H1 (cell line): ENCODE data around the gene RPL21. TPM values are rescaled to one million over a fixed set of nuclear protein-coding genes. Genes with fewer than 3 reads are reported as not detected.

ENCODE experiments used
- CTCF ChIA-PET: fragments of 300-600 bp; sonication (Branson Sonifier 250); formaldehyde crosslinking; loops from one replicate; lab custom pipeline; 2021; ENCODE audit not compliant: partially characterized antibody; lab: Charles Lee
- POLR2A ChIA-PET: fragments of 300-600 bp; sonication (Branson Sonifier 250); formaldehyde crosslinking; loops from one replicate; lab custom pipeline; 2021; ENCODE audit warnings: inconsistent platforms; ENCODE audit not compliant: partially characterized antibody; lab: Charles Lee
- DNase-seq, 2 experiments: peaks; one replicate each; pipeline versions ENCODE4 v3.0.0 to v3.0.0-alpha.2; 2010 to 2022; ENCODE audit warnings: low spot score in 2 of 2, low read depth in 1 of 2, mixed read lengths in 1 of 2
- FAIRE-seq: peaks from 2 replicates; lab custom pipeline; 2011; peaks lifted over from hg19 to GRCh38; lab: Jason Lieb, UNC
- H2AFZ ChIP-seq: 2 replicates; pipeline ENCODE4 v1.8.1; 2012; ENCODE audit warnings: low read length, inconsistent platforms
- H2AK5ac ChIP-seq: 2 replicates; pipeline ENCODE4 v1.6.1; 2013; ENCODE audit warnings: low read depth, low read length
- H2BK120ac ChIP-seq: replicated peaks from 2 replicates; pipeline ENCODE3; 2013; ENCODE audit warnings: low read depth, low read length, inconsistent platforms
- H2BK12ac ChIP-seq: 2 replicates; pipeline ENCODE4 v1.6.1; 2013; ENCODE audit warnings: low read depth, low read length
- H2BK15ac ChIP-seq: 2 replicates; pipeline ENCODE4 v1.6.1; 2013; ENCODE audit warnings: low read length
- H2BK20ac ChIP-seq: 2 replicates; pipeline ENCODE4 v1.6.1; 2013; ENCODE audit warnings: low read length
- H2BK5ac ChIP-seq: 2 replicates; pipeline ENCODE4 v1.6.1; 2013; ENCODE audit warnings: low read depth, low read length
- H3K14ac ChIP-seq: 2 replicates; pipeline ENCODE4 v1.6.1; 2013; ENCODE audit warnings: inconsistent platforms; ENCODE audit not compliant: insufficient read length
- H3K18ac ChIP-seq: 2 replicates; pipeline ENCODE4 v1.6.1; 2013; ENCODE audit warnings: low read length; ENCODE audit errors: extremely low read depth
- H3K23ac ChIP-seq: 2 replicates; pipeline ENCODE4 v1.6.1; 2013; ENCODE audit warnings: inconsistent platforms; ENCODE audit not compliant: insufficient read length
- H3K23me2 ChIP-seq: 2 replicates; pipeline ENCODE4 v1.6.1; 2013; ENCODE audit warnings: low read depth, low read length
- H3K27ac ChIP-seq: 2 replicates; pipeline ENCODE4 v1.6.1; 2011; ENCODE audit warnings: low read depth, low read length, inconsistent platforms
- H3K27me3 ChIP-seq, 4 experiments: replicated peaks in 1 of 4; 1 replicate in 1 of 4; 2 replicates in 3 of 4; pipeline versions ENCODE4 v1.6.1 to v1.8.1; 2011 to 2013; ENCODE audit warnings: low read length in 3 of 4, mild to moderate bottlenecking in 3 of 4, inconsistent platforms in 2 of 4, mixed read lengths in 2 of 4, moderate library complexity in 1 of 4; ENCODE audit not compliant: control insufficient read depth in 3 of 4, insufficient read depth in 3 of 4; ENCODE audit errors: extremely low read depth in 1 of 4
- H3K36me3 ChIP-seq, 4 experiments: 2 replicates each; pipeline versions ENCODE4 v1.6.1 to v1.8.1; 2011 to 2013; ENCODE audit warnings: mild to moderate bottlenecking in 4 of 4, low read length in 3 of 4, moderate library complexity in 2 of 4, control low read depth in 1 of 4, inconsistent platforms in 1 of 4; ENCODE audit not compliant: insufficient read depth in 4 of 4, control insufficient read depth in 2 of 4
- H3K4ac ChIP-seq: replicated peaks from 2 replicates; pipeline ENCODE3; 2013; ENCODE audit warnings: low read length, low read depth, mixed read lengths, inconsistent platforms; ENCODE audit not compliant: insufficient read length
- H3K4me1 ChIP-seq, 4 experiments: replicated peaks in 1 of 4; 1 replicate in 1 of 4; 2 replicates in 3 of 4; pipeline versions ENCODE4 v1.6.1 to v1.8.1; 2011 to 2013; ENCODE audit warnings: low read length in 3 of 4, inconsistent platforms in 2 of 4, mixed read lengths in 1 of 4; ENCODE audit not compliant: insufficient read depth in 4 of 4, control insufficient read depth in 3 of 4
- H3K4me2 ChIP-seq, 2 experiments: 2 replicates each; pipeline versions ENCODE4 v1.6.1 to v1.8.1; 2011 to 2013; ENCODE audit warnings: low read depth in 2 of 2, low read length in 2 of 2, control low read depth in 1 of 2, inconsistent platforms in 1 of 2, mild to moderate bottlenecking in 1 of 2; ENCODE audit not compliant: insufficient read depth in 1 of 2
- H3K4me3 ChIP-seq, 4 experiments: fragments of 200-600, 300-600 bp in 1 of 4; sonication (generic), shearing (Covaris generic), sonication (Bioruptor Twin) in 1 of 4; 2 replicates each; pipeline versions ENCODE4 v1.5.1 to v1.8.1; 2011 to 2016; ENCODE audit warnings: low read length in 4 of 4, low read depth in 3 of 4, control low read depth in 2 of 4, inconsistent platforms in 2 of 4, mild to moderate bottlenecking in 2 of 4, mixed read lengths in 1 of 4, moderate library complexity in 1 of 4; ENCODE audit not compliant: insufficient read depth in 2 of 4; ENCODE audit errors: extremely low read depth in 1 of 4
- H3K56ac ChIP-seq: replicated peaks from 2 replicates; pipeline ENCODE3; 2013; ENCODE audit warnings: low read depth, mild to moderate bottlenecking, mixed read lengths, low read length, inconsistent platforms; ENCODE audit not compliant: insufficient read length
- H3K79me1 ChIP-seq: 2 replicates; pipeline ENCODE4 v1.6.1; 2013; ENCODE audit warnings: low read depth, low read length, control low read depth
- H3K79me2 ChIP-seq, 2 experiments: 2 replicates each; pipeline versions ENCODE4 v1.6.1 to v1.8.1; 2012 to 2013; ENCODE audit warnings: low read length in 2 of 2, mild to moderate bottlenecking in 2 of 2, inconsistent platforms in 1 of 2; ENCODE audit not compliant: insufficient read depth in 2 of 2, control insufficient read depth in 1 of 2
- H3K9ac ChIP-seq, 4 experiments: replicated peaks in 1 of 4; 1 replicate in 1 of 4; 2 replicates in 3 of 4; pipeline versions ENCODE4 v1.6.1 to v1.8.1; 2011 to 2013; ENCODE audit warnings: low read depth in 3 of 4, low read length in 3 of 4, control low read depth in 2 of 4, mild to moderate bottlenecking in 2 of 4, moderate library complexity in 2 of 4, inconsistent platforms in 1 of 4; ENCODE audit errors: extremely low read depth in 1 of 4
- H3K9me3 ChIP-seq, 2 experiments: 2 replicates each; pipeline versions ENCODE4 v1.6.1 to v1.8.1; 2012 to 2013; ENCODE audit warnings: mild to moderate bottlenecking in 2 of 2, moderate library complexity in 2 of 2, control low read depth in 1 of 2, inconsistent platforms in 1 of 2, low read depth in 1 of 2, low read length in 1 of 2, mixed read lengths in 1 of 2; ENCODE audit not compliant: insufficient read depth in 2 of 2
- H4K20me1 ChIP-seq, 2 experiments: replicated peaks in 1 of 2; 2 replicates each; pipeline versions ENCODE3 to v1.8.1; 2011 to 2013; ENCODE audit warnings: inconsistent platforms in 2 of 2, low read length in 2 of 2, mild to moderate bottlenecking in 1 of 2; ENCODE audit not compliant: insufficient read depth in 2 of 2, control insufficient read depth in 1 of 2
- H4K5ac ChIP-seq: 2 replicates; pipeline ENCODE4 v1.6.1; 2013; ENCODE audit warnings: low read length, low read depth, mixed read lengths, inconsistent platforms; ENCODE audit not compliant: insufficient read length
- H4K8ac ChIP-seq: 2 replicates; pipeline ENCODE4 v1.8.0; 2013; ENCODE audit warnings: mild to moderate bottlenecking, moderate library complexity, low read length, inconsistent platforms; ENCODE audit not compliant: insufficient read depth; ENCODE audit errors: extremely low read depth
- H4K91ac ChIP-seq: replicated peaks from 2 replicates; pipeline ENCODE3; 2013; ENCODE audit warnings: low read length, mixed read lengths, inconsistent platforms; ENCODE audit not compliant: insufficient read length
- SRF ChIP-seq: IDR thresholded peaks from 2 replicates; pipeline ENCODE4 v1.6.1; 2011; ENCODE audit warnings: mild to moderate bottlenecking, low read depth, low read length, moderate library complexity
- WGBS, 2 experiments: shearing (Covaris generic) in 1 of 2; methylation state at CpG; one replicate each; pipeline versions ENCODE4 v1.1.6 to v1.1.7; 2013 to 2015; ENCODE audit warnings: low lambda C conversion rate in 2 of 2, mixed read lengths in 2 of 2, inconsistent platforms in 1 of 2, low coverage in 1 of 2, missing lambda C conversion rate in 1 of 2; ENCODE audit not compliant: insufficient replicate concordance in 2 of 2, insufficient coverage in 1 of 2, insufficient read length in 1 of 2; ENCODE audit errors: extremely low coverage in 1 of 2, missing lambda C conversion rate in 1 of 2; 5-methylcytosine and 5-hydroxymethylcytosine counted together
- polyA plus RNA-seq, 7 experiments: library from polyadenylated mRNA; depleted of rRNA in 3 of 7; stranded (reverse) in 5 of 7; unstranded in 2 of 7; fragments of >200 nt in 5 of 7; fragments of 200-250 nt in 2 of 7; gene quantifications; 1 replicate in 5 of 7; 2 replicates in 1 of 7; 4 replicates in 1 of 7; pipeline versions ENCODE4 v1.2.1 to v1.2.3, GENCODE V29; 2011 to 2013; ENCODE audit warnings: missing spikeins in 2 of 7, mixed read lengths in 2 of 7
- total RNA-seq: library from RNA; stranded (reverse); fragmentation: NEBNext Ultra II Directional; extraction: Animal tissue kit (Norgen Biotek cat#: 25700); gene quantifications from 2 replicates; pipeline ENCODE4 v1.2.1, GENCODE V29; 2021
- TF ChIP-seq, protein P1 (sequence below): IDR thresholded peaks from 2 replicates; pipeline ENCODE4 v1.6.1; 2012; ENCODE audit warnings: inconsistent platforms

Gene RPL21
- total and polyA plus RNA-seq, 2 of the 8 experiments (the other 6 are each of a cell fraction or from before 2014, with no cell fraction given) = 624 to 1,283 TPM

GRCh38 chr13:27276188-27276587, 24.8 kb downstream of the RPL21 start:
- Histone ChIP-seq H2AK5ac (no peak overlapping the region), H3K79me2 (no peaks in the 10 kb centered on the region), H3K27me3 (peaks cover 0 to 9% (median 7%) of the 10 kb centered on the region in 4 experiments; a peak in 5 of 7 replicates), H4K8ac (no peak overlapping the region), H3K4me2 (no peak overlapping the region), H2AFZ (no peak overlapping the region), H3K79me1 (no peaks in the 10 kb centered on the region), H2BK12ac (no peak overlapping the region), H2BK120ac (no peak overlapping the region), H3K18ac (no peak overlapping the region), H3K4me1 (peaks cover 0 to 3% (median 0%) of the 10 kb centered on the region in 4 experiments; a peak in 1 of 7 replicates), H2BK20ac (no peak overlapping the region), H3K4ac (no peak overlapping the region), H3K23me2 (peaks cover 4% of the 10 kb centered on the region), H3K9ac (no peak overlapping the region), H4K20me1 (no peaks in the 10 kb centered on the region), H3K56ac (no peak overlapping the region), H3K27ac (no peak overlapping the region), H3K4me3 (no peak overlapping the region), H4K91ac (no peak overlapping the region), H2BK5ac (no peak overlapping the region), H4K5ac (no peak overlapping the region), H2BK15ac (no peak overlapping the region), H3K14ac (no peak overlapping the region), H3K36me3 (no peaks in the 10 kb centered on the region), H3K9me3 (no peaks in the 10 kb centered on the region), H3K23ac (no peak overlapping the region)
- DNase-seq (no peak), FAIRE-seq (no peak)
- ChIA-PET CTCF (interaction anchor here (0.9 to 1.1 kb wide), 3 partner anchors 10 to 291 kb away, joined by 3 read pairs; no protein-coding TSS in a partner anchor), POLR2A (interaction anchor here (15.4 kb wide), 1 partner anchor 20 kb away, joined by 197 read pairs; no protein-coding TSS in a partner anchor)
- whole genome bisulfite sequencing, 2 experiments = 81% methylated on average over 6 of the region's 7 CpGs; no CpG with 5 or more reads in 1 of the 2 experiments
- no peak for TF ChIP-seq SRF
- TF ChIP-seq, protein P1, sequence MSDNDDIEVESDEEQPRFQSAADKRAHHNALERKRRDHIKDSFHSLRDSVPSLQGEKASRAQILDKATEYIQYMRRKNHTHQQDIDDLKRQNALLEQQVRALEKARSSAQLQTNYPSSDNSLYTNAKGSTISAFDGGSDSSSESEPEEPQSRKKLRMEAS = no peak
